ENCODE results near the gene MFAP2.
A peak's percentile ranks its signal among the peaks of the same experiment; 100 is the strongest.
"Not testable (repeated sequence)": the region's sequence is repeated elsewhere in the genome, so short reads cannot be mapped to it uniquely, and the experiment has no call there.

Gene MFAP2

DNA sequence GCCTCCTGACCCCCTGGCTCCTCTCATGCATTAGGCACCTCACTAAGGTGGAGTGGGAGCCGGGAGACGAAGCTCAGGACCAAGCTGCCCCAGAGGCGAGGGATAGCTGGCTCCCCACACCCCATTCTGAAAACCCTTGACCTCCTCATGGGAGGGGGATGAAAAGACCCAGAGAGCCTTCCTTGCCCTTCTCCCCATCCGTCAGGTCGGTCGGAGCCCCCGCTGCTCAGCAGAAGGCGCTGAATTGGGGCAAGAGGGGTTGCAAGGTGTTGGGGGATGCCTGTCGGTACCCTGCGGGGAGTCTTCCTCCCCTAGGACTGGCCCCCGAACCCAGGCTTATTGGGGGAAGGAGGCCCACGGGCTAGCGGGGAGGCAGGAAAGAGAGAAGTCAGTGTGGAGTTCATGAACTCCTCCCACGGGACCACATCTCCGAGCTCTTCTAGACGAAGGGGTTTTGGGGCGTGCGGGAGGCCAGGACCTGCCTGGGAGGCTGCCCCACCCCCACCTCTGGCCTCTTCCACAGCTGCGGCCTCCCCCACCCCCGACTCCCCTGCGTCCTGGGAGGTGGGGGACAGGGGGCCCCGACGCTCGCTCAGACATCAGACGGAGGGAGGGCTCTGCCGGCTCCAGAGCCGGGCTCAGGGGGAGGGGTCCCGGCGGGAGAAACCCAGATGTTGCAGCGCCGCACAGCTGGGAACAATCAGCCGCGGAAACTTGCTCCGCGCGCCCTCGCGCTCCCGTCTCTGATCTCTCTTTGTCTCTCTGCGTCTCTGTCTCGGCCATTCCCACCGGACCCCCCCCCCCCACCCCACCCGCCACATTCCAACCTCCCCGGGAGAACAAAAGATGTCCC, 719 bp downstream of the MFAP2 start:
- DNase-seq (ENCODE audit: low spot score), result peak; percentile 62

GRCh38 chr1:16978567-16979474, 1.6 kb downstream of the MFAP2 start:
- DNase-seq (ENCODE audit: low spot score), result no peak

- no peak for DNase-seq (ENCODE audit: low spot score)
These were observed 2.3 kb downstream of the MFAP2 start for GRCh38 chr1:16978139-16978538.

DNA sequence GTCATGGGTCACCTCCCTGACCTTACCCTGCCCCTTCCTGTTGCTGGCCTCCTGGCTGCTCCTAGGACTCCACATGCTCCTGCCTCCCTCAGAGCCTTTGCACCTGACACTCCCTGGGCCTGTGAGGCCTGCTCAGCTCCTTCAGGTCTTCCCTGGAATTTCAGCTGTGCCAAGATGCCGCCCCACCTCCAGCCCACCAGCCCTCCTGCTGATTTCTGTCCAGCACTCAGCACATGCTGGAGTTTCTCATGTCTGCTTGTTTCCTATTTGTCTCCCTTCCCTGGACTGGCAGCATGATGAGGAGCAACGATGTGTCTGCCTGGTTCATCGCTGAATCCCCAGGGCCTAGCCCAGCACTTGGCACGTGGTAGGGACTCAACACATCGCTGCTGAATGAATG, 3.0 kb downstream of the MFAP2 start:
- DNase-seq (ENCODE audit: low spot score), result no peak

DNA sequence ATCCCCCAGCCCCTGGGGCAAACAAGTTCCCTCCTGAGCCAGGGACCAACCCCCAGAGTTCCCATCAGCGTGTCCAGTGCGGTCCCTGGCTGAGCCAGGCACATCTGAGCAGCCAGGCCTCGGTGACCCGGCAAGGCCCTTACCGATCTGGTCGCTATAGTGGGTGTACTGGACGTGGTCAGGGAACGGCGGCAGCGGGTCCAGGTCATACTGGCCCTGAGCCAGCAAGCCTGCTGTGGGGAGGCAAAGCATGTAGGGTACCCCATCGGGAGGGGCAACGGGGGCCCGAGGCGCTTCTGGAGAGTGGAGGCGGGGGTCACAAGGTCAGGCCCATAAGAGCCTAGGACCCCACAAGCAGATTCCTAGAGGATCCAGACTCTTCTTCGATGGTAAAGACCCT, 3.5 kb downstream of the MFAP2 start:
- DNase-seq (ENCODE audit: low spot score), result no peak

DNA sequence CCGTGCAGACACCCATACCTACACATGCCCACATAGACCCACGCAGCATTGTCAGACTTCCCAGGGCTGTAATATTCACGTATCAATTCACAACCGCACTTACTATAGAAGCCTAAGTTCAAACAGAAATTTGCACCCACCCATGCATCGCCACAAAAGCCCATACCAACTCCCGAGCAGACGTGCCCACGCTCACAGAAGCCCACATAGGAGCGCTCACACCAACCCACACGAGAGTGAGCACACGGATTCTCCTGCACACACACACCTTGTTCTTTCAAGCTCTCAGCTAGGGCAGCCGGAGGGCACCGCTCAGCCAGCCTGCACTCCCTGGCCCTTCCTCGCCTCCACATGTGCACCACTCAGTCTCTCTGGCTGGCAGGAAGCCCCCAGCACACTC, 4.6 kb downstream of the MFAP2 start:
- DNase-seq (ENCODE audit: low spot score), result no peak

- no peak for DNase-seq (ENCODE audit: low spot score)
These were observed 5.2 kb downstream of the MFAP2 start for GRCh38 chr1:16975211-16975610.

GRCh38 chr1:16973215-16973614, 7.2 kb downstream of the MFAP2 start:
- DNase-seq (ENCODE audit: low spot score), result no peak

GRCh38 chr1:16972189-16972895, 8.1 kb downstream of the MFAP2 start:
- no peak for DNase-seq (ENCODE audit: low spot score)

DNA sequence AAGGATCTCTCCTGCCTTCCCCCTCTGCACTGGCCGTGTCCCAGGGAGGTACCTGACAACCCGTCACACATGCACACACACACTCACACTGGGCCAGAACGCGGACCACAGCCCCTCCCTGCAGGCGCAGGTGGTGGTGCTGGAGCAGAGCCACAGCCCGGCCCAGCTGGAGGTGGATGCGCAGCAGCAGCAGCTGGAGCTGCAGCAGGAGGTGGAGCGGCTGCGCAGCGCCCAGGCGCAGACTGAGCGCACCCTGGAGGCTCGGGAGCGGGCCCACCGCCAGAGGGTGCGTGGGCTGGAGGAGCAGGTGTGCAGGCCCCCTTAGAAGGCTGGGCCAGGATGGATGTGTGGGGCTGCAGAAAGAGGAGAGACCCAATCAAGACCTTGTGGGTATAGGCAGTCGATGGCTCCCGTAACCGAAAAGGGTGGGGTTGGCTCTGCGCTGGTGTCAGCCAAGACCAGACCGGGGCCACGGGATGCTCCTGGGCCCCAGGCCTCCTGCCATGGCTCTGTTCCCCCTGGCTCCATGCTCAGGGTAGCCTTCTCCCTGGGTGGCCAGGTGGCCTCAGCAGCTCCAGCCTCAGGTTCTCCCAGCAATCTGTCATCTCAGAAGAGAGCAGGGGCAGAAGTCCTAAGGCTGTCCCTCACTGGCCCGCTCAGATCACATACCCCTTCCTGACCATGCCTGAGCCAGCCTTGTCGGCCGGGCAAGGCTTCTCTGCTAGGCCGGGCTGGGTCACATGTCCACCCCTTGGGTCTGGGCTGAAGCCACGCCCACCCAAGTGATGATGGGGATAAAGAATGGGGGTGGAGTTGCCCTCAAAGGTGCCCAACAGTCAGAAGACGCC, 8.9 kb downstream of the MFAP2 start:
- DNase-seq (ENCODE audit: low spot score), result no peak

GRCh38 chr1:16970132-16970910, 10.1 kb downstream of the MFAP2 start:
- DNase-seq (ENCODE audit: low spot score), result no peak

GRCh38 chr1:16969651-16970050, 10.8 kb downstream of the MFAP2 start:
- no peak for DNase-seq (ENCODE audit: low spot score)

- DNase-seq (ENCODE audit: low spot score), result no peak
These were observed 11.3 kb downstream of the MFAP2 start for GRCh38 chr1:16969057-16969611.

DNA sequence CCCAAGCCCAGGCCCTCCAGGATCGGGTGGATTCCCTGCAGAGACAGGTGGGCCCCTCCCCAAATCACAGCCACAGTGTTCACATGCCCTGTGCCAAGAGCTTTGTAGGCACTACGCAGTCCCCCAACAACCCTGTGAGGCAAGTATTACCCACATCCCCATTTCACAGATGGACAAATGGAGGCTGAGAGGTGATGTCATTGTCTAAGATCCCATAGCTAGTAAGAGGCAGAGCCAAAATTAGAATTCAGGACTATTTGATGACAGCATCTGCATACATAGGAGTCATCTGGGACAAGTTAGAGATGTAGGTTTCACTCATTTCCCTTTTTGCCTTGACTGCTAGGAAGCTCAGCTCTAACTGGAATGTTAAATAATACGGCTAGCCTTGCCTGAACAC, 12.0 kb downstream of the MFAP2 start:
- no peak for DNase-seq (ENCODE audit: low spot score)

DNA sequence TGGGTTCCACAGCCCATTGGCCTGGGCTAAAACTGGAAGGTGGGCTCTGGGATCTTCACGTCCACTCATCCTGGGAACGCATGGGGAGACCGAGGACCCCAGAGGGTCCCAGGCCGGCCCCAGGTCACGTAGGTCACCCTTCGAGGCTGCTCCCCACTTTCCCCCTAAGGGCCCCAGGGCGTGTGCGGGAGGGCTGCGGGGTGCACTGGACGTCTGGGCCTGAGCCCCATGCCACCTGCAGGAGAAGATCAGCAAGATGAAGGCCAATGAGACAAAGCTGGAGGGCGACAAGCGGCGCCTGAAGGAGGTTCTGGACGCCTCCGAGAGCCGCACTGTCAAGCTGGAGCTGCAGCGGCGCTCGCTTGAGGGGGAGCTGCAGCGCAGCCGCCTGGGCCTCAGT, 12.5 kb downstream of the MFAP2 start:
- DNase-seq (ENCODE audit: low spot score), result no peak

- no peak for DNase-seq (ENCODE audit: low spot score)
These were observed 13.3 kb downstream of the MFAP2 start for GRCh38 chr1:16967095-16967575.

GRCh38 chr1:16966282-16966681, 14.1 kb downstream of the MFAP2 start:
- DNase-seq (ENCODE audit: low spot score), result no peak

DNA sequence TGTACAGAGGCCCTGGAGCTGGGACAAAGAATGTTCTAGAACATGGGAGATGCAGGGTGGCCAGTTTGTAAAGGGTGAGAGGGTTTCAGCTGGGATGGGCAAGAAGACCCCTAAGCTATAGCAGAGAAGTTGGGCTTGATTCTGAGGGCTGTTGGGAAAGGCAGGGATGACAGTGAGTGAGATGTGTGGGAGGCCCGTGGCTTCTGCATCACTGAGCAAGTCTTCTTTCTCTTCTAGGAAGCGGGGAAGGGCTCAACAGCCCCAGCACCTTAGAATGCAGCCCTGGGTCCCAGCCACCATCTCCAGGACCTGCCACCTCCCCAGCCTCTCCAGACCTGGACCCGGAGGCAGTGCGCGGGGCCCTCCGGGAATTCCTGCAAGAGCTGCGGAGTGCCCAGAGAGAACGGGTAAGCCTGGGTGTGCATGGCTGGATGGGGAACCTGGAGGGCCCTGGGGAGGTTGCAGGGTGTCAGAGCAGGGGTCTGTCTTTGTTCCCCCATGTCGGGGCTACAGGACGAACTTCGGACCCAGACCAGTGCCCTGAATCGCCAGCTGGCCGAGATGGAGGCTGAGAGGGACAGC, 14.8 kb downstream of the MFAP2 start:
- no peak for DNase-seq (ENCODE audit: low spot score)

GRCh38 chr1:16964169-16964568, 16.3 kb downstream of the MFAP2 start:
- DNase-seq (ENCODE audit: low spot score), result not testable (repeated sequence)

Measured in HuH-7.5 (cell line).